HG03558 (cell line): ENCODE results near the gene GEMIN7.

Experiments used
- ATAC-seq: cut with Tn5 transposase; IDR thresholded peaks from one replicate; pipeline ENCODE4 v1.9.1; 2021; ENCODE audit warnings: moderate number of reproducible peaks; ENCODE audit not compliant: unreplicated experiment; ENCODE audit errors: extremely low read depth

GEMIN7 gene

GRCh38 chr19:45059258-45059965 lies 19.6 kb upstream of the GEMIN7 start:
- ATAC-seq, result no peak

GRCh38 chr19:45061965-45062364 lies 17.1 kb upstream of the GEMIN7 start:
- ATAC-seq, result no peak

- no peak for ATAC-seq
These were observed 14.9 kb upstream of the GEMIN7 start for GRCh38 chr19:45063851-45064801.

GRCh38 chr19:45066921-45067661 lies 12.0 kb upstream of the GEMIN7 start:
- no peak for ATAC-seq

GRCh38 chr19:45068041-45068440 lies 11.0 kb upstream of the GEMIN7 start:
- no peak for ATAC-seq

GRCh38 chr19:45069056-45069455 lies 10.0 kb upstream of the GEMIN7 start:
- no peak for ATAC-seq

- ATAC-seq, result no peak
These were observed 8.8 kb upstream of the GEMIN7 start for GRCh38 chr19:45070214-45070613.

GRCh38 chr19:45070861-45071544 lies 8.1 kb upstream of the GEMIN7 start:
- ATAC-seq, result no peak

GRCh38 chr19:45071545-45071938 lies 7.5 kb upstream of the GEMIN7 start:
- no peak for ATAC-seq

- no peak for ATAC-seq
These were observed 6.9 kb upstream of the GEMIN7 start for GRCh38 chr19:45071969-45072790.

GRCh38 chr19:45074744-45075300 lies 4.2 kb upstream of the GEMIN7 start:
- peak; percentile 4 for ATAC-seq

GRCh38 chr19:45075301-45076028 lies 3.6 kb upstream of the GEMIN7 start:
- ATAC-seq, result peak; percentile 27

GRCh38 chr19:45076029-45076850 lies 2.8 kb upstream of the GEMIN7 start, which contains the start of gene ZNF296:
TSS of gene ZNF296 (minus strand) at chr19:45076478. CDS start at chr19:45076373, 105 bp downstream.
- no peak for ATAC-seq

GRCh38 chr19:45076851-45077730 lies 2.0 kb upstream of the GEMIN7 start:
- no peak for ATAC-seq

- ATAC-seq, result no peak
These were observed 534 bp upstream of the GEMIN7 start for GRCh38 chr19:45078390-45079062.

- no peak for ATAC-seq
These were observed 881 bp downstream of the GEMIN7 start for GRCh38 chr19:45079911-45080370.
